OCI-LY7 (cell line): ENCODE measurements around the gene STX8.

Experiments
- CTCF ChIP-seq: fragments of 200-600 bp; sonication (generic); conservative IDR thresholded peaks from 2 replicates; pipeline ENCODE4 v1.5.1; 2014; ENCODE audit warnings: mild to moderate bottlenecking, antibody characterized with exemption, low read length, moderate library complexity, mixed read lengths
- EZH2phosphoT487 ChIP-seq: fragments of 200-600 bp; sonication (generic); IDR thresholded peaks from 2 replicates; pipeline ENCODE4 v1.6.1; 2018; ENCODE audit warnings: low read depth, borderline replicate concordance, mild to moderate bottlenecking, mixed run types, antibody characterized with exemption, low read length, moderate library complexity, mixed read lengths

GRCh38 chr17:9564104-9564503 is 11.5 kb downstream of the STX8 start:
- TF ChIP-seq CTCF: no peak
- no peak for TF ChIP-seq EZH2phosphoT487
